ENCODE data around the gene TAF15.

DNA sequence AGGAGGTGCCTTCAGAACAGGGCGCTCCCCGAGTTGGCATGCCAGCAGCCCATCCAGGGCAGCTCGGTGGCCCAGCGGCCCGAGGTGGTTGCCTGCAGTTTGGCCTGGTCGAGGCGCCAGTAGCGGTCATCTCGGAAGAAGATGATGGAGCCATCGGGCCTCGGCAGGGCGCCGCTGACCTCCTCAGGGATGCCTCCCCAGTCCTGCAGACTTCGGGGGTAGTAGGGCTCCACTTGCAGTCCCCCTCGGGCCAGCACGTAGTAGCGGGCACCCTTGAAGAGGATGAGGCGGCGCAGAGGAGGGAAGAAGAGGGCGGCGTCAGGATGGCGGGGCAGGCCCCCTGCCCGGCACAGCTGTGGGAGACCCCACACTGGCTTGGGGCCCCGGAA lies 42.8 kb upstream of the TAF15 start:
- TF ChIP-seq EZH2 (IDR thresholded peaks at IDR 0.05) = no peak
- no peak for TF ChIP-seq POLR2AphosphoS5 (IDR thresholded peaks at IDR 0.05; ENCODE audit: borderline replicate concordance, low read depth, low read length)
